Liver (tissue), 9 donors: ENCODE results near the gene ST8SIA1. TPM values are rescaled to one million over a fixed set of nuclear protein-coding genes. Genes with fewer than 3 reads are reported as not detected.

Source experiments
- DNase-seq: peaks from one replicate; pipeline ENCODE4 v3.0.0-alpha.2; 2017; ENCODE audit warnings: low spot score
- H3K27ac ChIP-seq, 2 donors: one replicate each; pipeline ENCODE4 v1.7.0; 2013; ENCODE audit warnings: inconsistent platforms in 2 of 2, low read length in 2 of 2, control low read depth in 1 of 2, low read depth in 1 of 2, mild to moderate bottlenecking in 1 of 2
- H3K27me3 ChIP-seq, 4 donors: one replicate each; pipeline versions ENCODE4 v1.6.1 to v1.7.0; 2013; ENCODE audit warnings: low read length in 3 of 4, inconsistent platforms in 1 of 4, mild to moderate bottlenecking in 1 of 4, moderate library complexity in 1 of 4; ENCODE audit not compliant: control insufficient read depth in 4 of 4, insufficient read depth in 4 of 4
- H3K36me3 ChIP-seq, 4 donors: one replicate each; pipeline versions ENCODE4 v1.6.1 to v1.7.0; 2013; ENCODE audit warnings: low read length in 3 of 4, mild to moderate bottlenecking in 3 of 4, low read depth in 1 of 4, moderate library complexity in 1 of 4; ENCODE audit not compliant: control insufficient read depth in 4 of 4, insufficient read depth in 3 of 4
- H3K4me1 ChIP-seq, 4 donors: one replicate each; pipeline versions ENCODE4 v1.6.1 to v1.7.0; 2013; ENCODE audit warnings: low read length in 3 of 4, mild to moderate bottlenecking in 3 of 4, moderate library complexity in 1 of 4; ENCODE audit not compliant: control insufficient read depth in 4 of 4, insufficient read depth in 4 of 4
- H3K4me3 ChIP-seq, 3 donors: one replicate each; pipeline versions ENCODE4 v1.6.1 to v1.7.0; 2013; ENCODE audit warnings: low read length in 3 of 3, control low read depth in 1 of 3, low read depth in 1 of 3, mild to moderate bottlenecking in 1 of 3
- H3K9ac ChIP-seq, 2 donors: one replicate each; pipeline ENCODE4 v1.7.0; 2013; ENCODE audit warnings: low read length in 2 of 2, mild to moderate bottlenecking in 2 of 2, moderate library complexity in 2 of 2, control low read depth in 1 of 2, low read depth in 1 of 2
- H3K9me3 ChIP-seq, 4 donors: one replicate each; pipeline versions ENCODE4 v1.6.1 to v1.7.0; 2013; ENCODE audit warnings: low read length in 3 of 4; ENCODE audit not compliant: control insufficient read depth in 4 of 4
- ATF3 ChIP-seq: IDR thresholded peaks from 2 replicates; pipeline ENCODE4 v1.6.1; 2016; ENCODE audit warnings: antibody characterized with exemption
- CTCF ChIP-seq: fragments of 150-350 bp; IDR thresholded peaks from 2 replicates; pipeline ENCODE4 v1.5.1; 2017; ENCODE audit warnings: improper control_type of control experiment, low read depth, low read length; ENCODE audit not compliant: missing input control
- FOXA1 ChIP-seq: IDR thresholded peaks from 2 replicates; pipeline ENCODE4 v1.6.1; 2016; ENCODE audit warnings: antibody characterized with exemption
- FOXA2 ChIP-seq: IDR thresholded peaks from 2 replicates; pipeline ENCODE4 v1.6.1; 2016; ENCODE audit warnings: antibody characterized with exemption
- GABPA ChIP-seq, 2 donors: IDR thresholded peaks in 1 of 2; conservative IDR thresholded peaks in 1 of 2; 2 replicates each; pipeline ENCODE4 v1.6.1; 2016; ENCODE audit warnings: antibody characterized with exemption in 2 of 2, mild to moderate bottlenecking in 1 of 2, moderate library complexity in 1 of 2
- HNF4A ChIP-seq, 2 donors: conservative IDR thresholded peaks; 2 replicates each; pipeline ENCODE4 v1.6.1; 2016; ENCODE audit warnings: antibody characterized with exemption in 2 of 2, mild to moderate bottlenecking in 2 of 2
- JUND ChIP-seq, 2 donors: IDR thresholded peaks; 2 replicates each; pipeline ENCODE4 v1.6.1; 2016; ENCODE audit warnings: antibody characterized with exemption in 2 of 2
- MAX ChIP-seq: IDR thresholded peaks from 2 replicates; pipeline ENCODE4 v1.6.1; 2016; ENCODE audit warnings: antibody characterized with exemption
- NR2F2 ChIP-seq: IDR thresholded peaks from 2 replicates; pipeline ENCODE4 v1.6.1; 2016; ENCODE audit warnings: antibody characterized with exemption
- REST ChIP-seq: IDR thresholded peaks from 2 replicates; pipeline ENCODE4 v1.6.1; 2016; ENCODE audit warnings: antibody characterized with exemption, mild to moderate bottlenecking
- TAF1 ChIP-seq: conservative IDR thresholded peaks from 2 replicates; pipeline ENCODE4 v1.6.1; 2016; ENCODE audit warnings: antibody characterized with exemption, mild to moderate bottlenecking
- YY1 ChIP-seq: IDR thresholded peaks from 2 replicates; pipeline ENCODE4 v1.6.1; 2016; ENCODE audit warnings: antibody characterized with exemption, mild to moderate bottlenecking
- WGBS: extraction: QIAGEN DNeasy Blood & Tissue Kit; methylation state at CpG from one replicate; pipeline ENCODE4 v1.1.7; 2013; 5-methylcytosine and 5-hydroxymethylcytosine counted together
- polyA plus RNA-seq, 2 donors: library from polyadenylated mRNA; stranded (reverse) in 1 of 2; unstranded in 1 of 2; fragments of 200-250 nt in 1 of 2; fragments of >200 nt in 1 of 2; fragmentation: Nextera tagmentation in 1 of 2; extraction: Ambion mirVana in 1 of 2; gene quantifications; one replicate each; pipeline versions ENCODE4 v1.2.1 to v1.2.3, GENCODE V29; 2013 to 2015
- total RNA-seq, 2 donors: library from RNA; depleted of rRNA; stranded (reverse); fragments of >200 nt; gene quantifications; one replicate each; pipeline ENCODE4 v1.2.3, GENCODE V29; 2014
- TF ChIP-seq, protein P1 (sequence below): IDR thresholded peaks from 2 replicates; pipeline ENCODE4 v1.6.1; 2016; ENCODE audit warnings: antibody characterized with exemption
- donor health status: healthy.
- donor health status: healthy.
- donor health status: healthy.
- donor health status: healthy.
- donor health status: healthy.

ST8SIA1 gene
- total and polyA plus RNA-seq, 4 donors, result 0.02 to 1.0 (median 0.17) TPM; not detected in 1

DNA sequence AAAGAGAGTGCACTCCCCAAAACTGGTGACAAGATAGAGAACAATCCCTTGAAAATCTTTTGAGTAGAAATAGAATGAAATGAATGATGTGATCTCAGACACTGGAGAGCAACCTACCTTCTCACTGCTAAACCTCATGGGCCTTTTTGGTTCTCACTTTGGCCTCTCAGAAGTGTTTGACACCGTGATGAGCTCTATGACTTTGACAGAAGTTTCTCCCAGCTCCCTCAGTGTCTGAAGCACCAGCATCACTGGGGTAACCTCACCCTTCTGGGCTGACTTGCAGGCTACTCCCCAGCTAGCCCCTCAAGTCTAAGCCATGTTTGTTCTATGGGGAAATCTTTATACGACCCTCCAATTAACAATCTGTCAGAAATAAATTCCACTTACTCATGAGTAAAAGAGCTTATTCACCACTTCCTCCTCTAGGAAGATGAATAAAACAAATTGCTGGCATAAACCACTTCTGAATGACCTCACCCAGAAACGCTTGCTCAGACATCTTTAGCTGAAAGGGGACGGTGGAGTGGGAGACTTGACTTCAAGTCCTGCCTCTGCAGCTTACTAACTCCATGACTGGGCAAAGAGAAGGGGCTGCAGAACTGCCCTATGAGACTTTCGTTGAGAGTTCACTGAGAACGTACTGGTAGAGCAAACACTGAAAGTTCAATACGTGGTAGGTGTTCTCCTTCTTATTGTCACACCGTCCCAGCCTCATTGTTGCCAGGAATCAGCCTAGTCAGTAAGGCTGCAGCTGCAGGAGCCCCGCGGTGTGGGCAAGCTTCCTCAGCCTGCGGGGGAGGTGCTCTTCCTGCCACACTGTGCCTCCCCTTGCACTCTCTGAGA is 46.5 kb downstream of the ST8SIA1 start:
- no peak overlapping the region for H3K27ac ChIP-seq
- H3K4me1 ChIP-seq, result no peaks in the 10 kb centered on the region
- no peak for DNase-seq
- H3K9me3 ChIP-seq, result no peaks in the 10 kb centered on the region
- 25% methylated on average over 11 of the region's 11 CpGs for WGBS
- no peaks in the 10 kb centered on the region for H3K36me3 ChIP-seq
- H3K4me3 ChIP-seq, result no peak overlapping the region
- TF ChIP-seq JUND (IDR thresholded peaks at IDR 0.05), result no peak
- TF ChIP-seq CTCF, result no peak
- TF ChIP-seq, protein P1, sequence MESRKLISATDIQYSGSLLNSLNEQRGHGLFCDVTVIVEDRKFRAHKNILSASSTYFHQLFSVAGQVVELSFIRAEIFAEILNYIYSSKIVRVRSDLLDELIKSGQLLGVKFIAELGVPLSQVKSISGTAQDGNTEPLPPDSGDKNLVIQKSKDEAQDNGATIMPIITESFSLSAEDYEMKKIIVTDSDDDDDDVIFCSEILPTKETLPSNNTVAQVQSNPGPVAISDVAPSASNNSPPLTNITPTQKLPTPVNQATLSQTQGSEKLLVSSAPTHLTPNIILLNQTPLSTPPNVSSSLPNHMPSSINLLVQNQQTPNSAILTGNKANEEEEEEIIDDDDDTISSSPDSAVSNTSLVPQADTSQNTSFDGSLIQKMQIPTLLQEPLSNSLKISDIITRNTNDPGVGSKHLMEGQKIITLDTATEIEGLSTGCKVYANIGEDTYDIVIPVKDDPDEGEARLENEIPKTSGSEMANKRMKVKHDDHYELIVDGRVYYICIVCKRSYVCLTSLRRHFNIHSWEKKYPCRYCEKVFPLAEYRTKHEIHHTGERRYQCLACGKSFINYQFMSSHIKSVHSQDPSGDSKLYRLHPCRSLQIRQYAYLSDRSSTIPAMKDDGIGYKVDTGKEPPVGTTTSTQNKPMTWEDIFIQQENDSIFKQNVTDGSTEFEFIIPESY, result no peak
- no peak for TF ChIP-seq NR2F2
- no peak for TF ChIP-seq FOXA1
- peaks cover 0 to 6% (median 2%) of the 10 kb centered on the region in 4 donors for H3K27me3 ChIP-seq
- no peak overlapping the region for H3K9ac ChIP-seq

DNA sequence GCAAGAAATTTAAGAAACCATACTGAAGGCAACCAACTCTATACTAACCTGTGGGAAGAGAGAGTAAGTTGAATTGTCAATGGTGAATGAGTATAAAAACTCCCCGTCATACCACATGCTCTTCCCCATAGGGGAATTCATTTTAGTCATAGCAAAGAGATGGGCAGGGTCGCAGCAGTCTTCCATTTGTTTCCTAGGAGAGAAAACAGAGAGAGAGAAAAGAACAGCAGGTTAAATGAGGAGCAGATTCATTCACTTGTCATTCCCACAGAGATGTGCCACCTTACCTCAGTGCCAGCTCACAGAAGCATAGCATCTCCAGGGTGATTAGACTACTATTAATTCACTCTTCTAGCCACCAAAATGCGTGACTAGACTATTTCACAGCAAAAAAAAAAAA is 47.4 kb downstream of the ST8SIA1 start:
- peaks cover 0 to 6% (median 2%) of the 10 kb centered on the region in 4 donors for H3K27me3 ChIP-seq
- H3K9ac ChIP-seq, result no peak overlapping the region
- no peak for TF ChIP-seq TAF1
- no peak for TF ChIP-seq FOXA2
- TF ChIP-seq YY1, result no peak
- no peak for TF ChIP-seq GABPA (IDR thresholded peaks at IDR 0.05 in 1 of 2, conservative IDR thresholded peaks at IDR 0.05 in 1 of 2)
- TF ChIP-seq, protein P1, result no peak
- TF ChIP-seq ATF3, result no peak
- TF ChIP-seq MAX, result no peak
- TF ChIP-seq REST, result no peak
- no peak for TF ChIP-seq HNF4A (conservative IDR thresholded peaks at IDR 0.05)
- H3K4me1 ChIP-seq, result no peaks in the 10 kb centered on the region
- no peak overlapping the region for H3K4me3 ChIP-seq
- H3K27ac ChIP-seq, result no peak overlapping the region
- 73% methylated on average over 3 of the region's 3 CpGs for WGBS
- no peak for DNase-seq
- no peaks in the 10 kb centered on the region for H3K36me3 ChIP-seq
- H3K9me3 ChIP-seq, result no peaks in the 10 kb centered on the region
